B cell (primary cell): ENCODE measurements around the gene KIF1A. TPM values are rescaled to one million over a fixed set of nuclear protein-coding genes. Genes with fewer than 3 reads are reported as not detected.

ENCODE experiments used
- ATAC-seq: fragments of 200-7000 bp; cut with Tn5 transposase; one replicate; pipeline ENCODE4 v1.10.0; 2021; ENCODE audit warnings: low read depth, mild to moderate bottlenecking, moderate number of reproducible peaks, moderate library complexity
- CTCF ChIA-PET: fragments of 350-600 bp; sonication (Branson Sonifier 250); formaldehyde crosslinking; loops from one replicate; lab custom pipeline; 2021; ENCODE audit warnings: antibody characterized with exemption, inconsistent platforms; lab: Charles Lee
- POLR2A ChIA-PET: fragments of 350-600 bp; sonication (Branson Sonifier 250); formaldehyde crosslinking; loops from one replicate; lab custom pipeline; 2021; ENCODE audit warnings: antibody characterized with exemption; lab: Charles Lee
- DNase-seq: peaks from one replicate; pipeline ENCODE4 v3.0.0; 2013
- H2AFZ ChIP-seq: 2 replicates; pipeline ENCODE4 v1.6.1; 2012; ENCODE audit warnings: mild to moderate bottlenecking, low read depth, low read length; ENCODE audit not compliant: insufficient read depth, poor library complexity, severe bottlenecking
- H3K27ac ChIP-seq, 2 donors: 1 replicate in 1 of 2; 2 replicates in 1 of 2; pipeline ENCODE4 v1.5.1; 2012 to 2013; ENCODE audit warnings: low read length in 2 of 2, mild to moderate bottlenecking in 2 of 2, moderate library complexity in 1 of 2
- H3K27me3 ChIP-seq, 4 experiments: fragments of 200-600 bp in 1 of 4; sonication (generic) in 1 of 4; replicated peaks in 1 of 4; 1 replicate in 2 of 4; 2 replicates in 2 of 4; pipeline versions ENCODE4 v1.6.1 to v1.7.0; 2013 to 2016; ENCODE audit warnings: low read length in 3 of 4, mild to moderate bottlenecking in 2 of 4, mixed read lengths in 1 of 4, moderate library complexity in 1 of 4; ENCODE audit not compliant: insufficient read depth in 4 of 4, control insufficient read depth in 3 of 4; ENCODE audit errors: control extremely low read depth in 1 of 4
- H3K36me3 ChIP-seq, 2 experiments: replicated peaks in 1 of 2; 1 replicate in 1 of 2; 2 replicates in 1 of 2; pipeline versions ENCODE4 v1.6.1 to v1.7.1; 2013; ENCODE audit warnings: low read length in 1 of 2; ENCODE audit not compliant: insufficient read depth in 2 of 2, control insufficient read depth in 1 of 2; ENCODE audit errors: control extremely low read depth in 1 of 2, extremely low read depth in 1 of 2
- H3K4me1 ChIP-seq, 2 donors: fragments of 200-600 bp in 1 of 2; sonication (generic) in 1 of 2; 1 replicate in 1 of 2; 2 replicates in 1 of 2; pipeline versions ENCODE4 v1.5.1 to v1.6.1; 2013 to 2017; ENCODE audit warnings: low read length in 2 of 2; ENCODE audit not compliant: control insufficient read depth in 2 of 2, insufficient read depth in 2 of 2
- H3K4me2 ChIP-seq: replicated peaks from 2 replicates; pipeline ENCODE3; 2012; ENCODE audit warnings: mild to moderate bottlenecking, low read depth, low read length; ENCODE audit not compliant: poor library complexity, severe bottlenecking
- H3K4me3 ChIP-seq, 5 experiments: fragments of 200-600 bp in 1 of 5; sonication (generic) in 1 of 5; 1 replicate in 3 of 5; 2 replicates in 2 of 5; pipeline versions ENCODE4 v1.5.1 to v1.7.0; 2011 to 2016; ENCODE audit warnings: low read length in 4 of 5, mild to moderate bottlenecking in 4 of 5, low read depth in 2 of 5, control low read depth in 1 of 5, moderate library complexity in 1 of 5; ENCODE audit not compliant: insufficient read depth in 1 of 5; ENCODE audit errors: control extremely low read depth in 1 of 5, extremely low read depth in 1 of 5
- H3K79me2 ChIP-seq: fragments of 200-600 bp; sonication (generic); one replicate; pipeline ENCODE4 v1.6.0; 2016; ENCODE audit warnings: low read length; ENCODE audit not compliant: control insufficient read depth, insufficient read depth
- H3K9ac ChIP-seq: fragments of 200-600 bp; sonication (generic); 2 replicates; pipeline ENCODE4 v1.6.1; 2017; ENCODE audit warnings: mild to moderate bottlenecking, low read length, moderate library complexity
- H3K9me3 ChIP-seq, 3 donors: one replicate each; pipeline versions ENCODE4 v1.6.1 to v1.7.1; 2013; ENCODE audit warnings: low read length in 2 of 3; ENCODE audit not compliant: control insufficient read depth in 2 of 3, insufficient read depth in 1 of 3; ENCODE audit errors: control extremely low read depth in 1 of 3
- H4K20me1 ChIP-seq: 2 replicates; pipeline ENCODE4 v1.6.0; 2012; ENCODE audit warnings: mild to moderate bottlenecking, low read length; ENCODE audit not compliant: insufficient read depth, control insufficient read depth, poor library complexity, severe bottlenecking
- H3K27ac Mint-ChIP-seq: one replicate; pipeline ENCODE4 v1.8.0; 2021; ENCODE audit warnings: mixed read lengths
- H3K27me3 Mint-ChIP-seq: one replicate; pipeline ENCODE4 v1.8.0; 2021; ENCODE audit warnings: mixed read lengths
- H3K4me1 Mint-ChIP-seq: one replicate; pipeline ENCODE4 v1.8.0; 2021; ENCODE audit warnings: mixed read lengths
- H3K4me3 Mint-ChIP-seq: one replicate; pipeline ENCODE4 v1.8.0; 2021; ENCODE audit warnings: mixed read lengths
- H3K9me3 Mint-ChIP-seq: one replicate; pipeline ENCODE4 v1.8.0; 2022; ENCODE audit warnings: mixed read lengths; ENCODE audit not compliant: insufficient read depth
- EZH2 ChIP-seq: IDR thresholded peaks from 2 replicates; pipeline ENCODE4 v1.6.1; 2012; ENCODE audit warnings: borderline replicate concordance, low read depth, mild to moderate bottlenecking, moderate library complexity, low read length; ENCODE audit not compliant: insufficient read depth, poor library complexity, severe bottlenecking
- WGBS: methylation state at CpG from one replicate; pipeline ENCODE4 v1.1.5; 2013; ENCODE audit warnings: missing lambda C conversion rate; ENCODE audit not compliant: insufficient coverage; 5-methylcytosine and 5-hydroxymethylcytosine counted together
- intact Hi-C: fragments of 100-400 bp; cut with micrococcal nuclease; formaldehyde crosslinking; loops from one replicate; pipeline ENCODE4 v1.10.0; 2022
- polyA plus RNA-seq: library from polyadenylated mRNA; depleted of rRNA; stranded (reverse); fragments of >200 nt; gene quantifications from 2 replicates; pipeline ENCODE4 v1.2.3, GENCODE V29; 2012
- total RNA-seq, 2 donors: library from RNA; stranded (reverse); fragments of 120-200 nt in 1 of 2; gene quantifications; 1 replicate in 1 of 2; 2 replicates in 1 of 2; pipeline versions ENCODE4 v1.2.3 to v1.2.4, GENCODE V29; 2013 to 2022
- TF ChIP-seq, protein P1 (sequence below): fragments of 200-600 bp; IDR thresholded peaks from one replicate; pipeline ENCODE4 v1.8.0; 2022; ENCODE audit warnings: antibody characterized with exemption, mild to moderate bottlenecking

Gene KIF1A
- total and polyA plus RNA-seq, 2 donors (not counting 1 experiment from before 2014, with no cell fraction given), result not detected

DNA sequence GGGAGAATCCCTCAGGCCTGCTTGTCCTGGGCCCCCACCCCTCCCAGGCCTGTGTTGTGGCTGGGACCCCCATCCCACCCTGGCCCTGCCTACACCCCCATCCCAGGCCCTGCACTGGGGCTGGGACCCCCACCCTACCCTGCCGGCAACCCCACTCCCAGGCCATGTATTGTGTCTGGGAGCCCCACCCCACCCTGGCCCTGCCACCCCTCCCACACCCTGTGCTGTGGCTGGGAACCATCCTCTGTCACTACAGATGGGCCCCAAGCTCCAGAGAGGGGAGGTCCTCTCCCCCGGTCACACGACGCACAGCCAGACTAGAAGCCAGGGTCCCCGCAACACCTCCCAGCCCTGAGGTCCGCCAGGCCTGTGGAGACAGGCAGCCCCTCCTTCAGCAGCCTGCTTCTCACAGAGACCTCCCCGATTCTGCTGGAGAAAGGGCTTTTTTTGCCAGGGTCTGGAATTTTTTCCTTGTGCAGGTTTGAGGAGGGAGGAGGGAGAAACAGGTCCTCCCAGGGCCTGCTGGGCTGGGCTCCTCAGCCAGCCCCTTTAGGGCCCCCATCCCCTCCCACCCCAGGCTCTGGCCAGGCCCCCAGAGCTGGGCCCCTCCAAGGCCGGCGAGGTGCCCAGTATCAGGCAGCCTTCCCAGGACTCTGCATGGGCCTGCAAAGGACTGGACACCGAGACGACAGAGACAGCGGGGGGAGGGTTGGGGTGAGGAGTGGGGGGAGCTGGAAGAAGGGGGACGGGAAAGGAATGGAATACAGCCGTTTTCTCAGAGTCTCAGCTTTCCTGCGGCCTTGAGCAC is 28.0 kb downstream of the KIF1A start:
- ATAC-seq (no peak), DNase-seq (no peak)
- no peaks in the 10 kb centered on the region for H3K9me3 ChIP-seq
- H3K27ac Mint-ChIP-seq, result no peak overlapping the region
- H3K4me3 Mint-ChIP-seq, result no peak overlapping the region
- WGBS, result 91% methylated on average over 12 of the region's 15 CpGs
- H3K27ac ChIP-seq, result no peak overlapping the region
- TF ChIP-seq, protein P1, sequence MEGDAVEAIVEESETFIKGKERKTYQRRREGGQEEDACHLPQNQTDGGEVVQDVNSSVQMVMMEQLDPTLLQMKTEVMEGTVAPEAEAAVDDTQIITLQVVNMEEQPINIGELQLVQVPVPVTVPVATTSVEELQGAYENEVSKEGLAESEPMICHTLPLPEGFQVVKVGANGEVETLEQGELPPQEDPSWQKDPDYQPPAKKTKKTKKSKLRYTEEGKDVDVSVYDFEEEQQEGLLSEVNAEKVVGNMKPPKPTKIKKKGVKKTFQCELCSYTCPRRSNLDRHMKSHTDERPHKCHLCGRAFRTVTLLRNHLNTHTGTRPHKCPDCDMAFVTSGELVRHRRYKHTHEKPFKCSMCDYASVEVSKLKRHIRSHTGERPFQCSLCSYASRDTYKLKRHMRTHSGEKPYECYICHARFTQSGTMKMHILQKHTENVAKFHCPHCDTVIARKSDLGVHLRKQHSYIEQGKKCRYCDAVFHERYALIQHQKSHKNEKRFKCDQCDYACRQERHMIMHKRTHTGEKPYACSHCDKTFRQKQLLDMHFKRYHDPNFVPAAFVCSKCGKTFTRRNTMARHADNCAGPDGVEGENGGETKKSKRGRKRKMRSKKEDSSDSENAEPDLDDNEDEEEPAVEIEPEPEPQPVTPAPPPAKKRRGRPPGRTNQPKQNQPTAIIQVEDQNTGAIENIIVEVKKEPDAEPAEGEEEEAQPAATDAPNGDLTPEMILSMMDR, result no peak
- TF ChIP-seq EZH2, result no peak
- H2AFZ ChIP-seq, result no peak overlapping the region
- H3K4me1 ChIP-seq, result no peaks in the 10 kb centered on the region
- no peaks in the 10 kb centered on the region for H3K79me2 ChIP-seq
- POLR2A ChIA-PET, result no interaction called here
- H3K4me3 ChIP-seq, result no peak overlapping the region
- H3K4me2 ChIP-seq, result no peak overlapping the region
- intact Hi-C loops, result no loop called here
- H3K4me1 Mint-ChIP-seq, result no peaks in the 10 kb centered on the region
- H3K36me3 ChIP-seq, result no peaks in the 10 kb centered on the region
- peaks cover 17% of the 10 kb centered on the region for H3K27me3 Mint-ChIP-seq
- no peaks in the 10 kb centered on the region for H3K9me3 Mint-ChIP-seq
- CTCF ChIA-PET, result no interaction called here
- H3K27me3 ChIP-seq, result peaks cover 0 to 2% (median 0%) of the 10 kb centered on the region in 4 experiments
- H3K9ac ChIP-seq, result no peak overlapping the region
- no peaks in the 10 kb centered on the region for H4K20me1 ChIP-seq

DNA sequence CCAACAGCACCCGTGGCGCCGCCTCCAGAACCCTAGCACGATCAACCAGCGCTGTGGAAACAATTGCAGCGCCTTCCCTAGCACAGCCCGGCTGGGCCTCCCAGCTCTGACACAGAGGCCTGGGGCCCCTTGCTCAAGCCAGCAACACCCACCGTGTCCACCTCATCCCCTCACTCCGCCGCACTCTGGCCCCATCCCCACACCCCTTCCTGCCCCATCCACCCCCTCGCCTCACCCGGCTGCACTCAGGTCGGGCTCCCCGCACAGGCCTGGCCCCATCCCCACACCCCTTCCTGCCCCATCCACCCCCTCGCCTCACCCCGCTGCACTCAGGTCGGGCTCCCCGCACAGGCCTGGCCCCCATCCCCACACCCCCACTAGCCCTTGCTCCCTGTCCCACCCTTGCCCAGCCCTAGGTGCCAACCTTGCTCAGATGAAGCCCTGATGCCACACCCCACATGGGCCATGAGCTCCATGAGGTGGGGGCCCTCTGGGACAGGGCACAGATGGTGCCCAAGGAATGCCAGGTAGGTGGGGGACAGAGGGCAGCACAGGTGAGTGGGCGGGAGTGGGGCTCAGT is 28.7 kb downstream of the KIF1A start:
- intact Hi-C loops, result no loop called here
- POLR2A ChIA-PET, result no interaction called here
- no peak for DNase-seq

More for the DNA sequence above, 28.7 kb downstream of the KIF1A start:
- Histone ChIP-seq H3K4me1 (no peaks in the 10 kb centered on the region), H3K4me2 (no peak overlapping the region), H3K27me3 (peaks cover 0 to 2% (median 0%) of the 10 kb centered on the region in 4 experiments), H3K79me2 (no peaks in the 10 kb centered on the region), H4K20me1 (no peaks in the 10 kb centered on the region), H3K9me3 (no peaks in the 10 kb centered on the region), H3K36me3 (no peaks in the 10 kb centered on the region), H3K4me3 (no peak overlapping the region), H3K27ac (no peak overlapping the region), H3K9ac (no peak overlapping the region), H2AFZ (no peak overlapping the region)
- Mint-ChIP-seq H3K9me3 (no peaks in the 10 kb centered on the region), H3K4me3 (no peak overlapping the region), H3K4me1 (no peaks in the 10 kb centered on the region), H3K27ac (no peak overlapping the region), H3K27me3 (peaks cover 10% of the 10 kb centered on the region)
- TF ChIP-seq EZH2, result no peak
- TF ChIP-seq, protein P1, result no peak
- 93% methylated on average over 11 of the region's 19 CpGs for WGBS
- no peak for ATAC-seq
- CTCF ChIA-PET, result no interaction called here
